Bronchial epithelial cell (primary cell): ENCODE results near the gene HNRNPM. TPM values are rescaled to one million over a fixed set of nuclear protein-coding genes. Genes with fewer than 3 reads are reported as not detected.

Source experiments
- DNase-seq: peaks from one replicate; pipeline ENCODE4 v3.0.0-alpha.2; 2010; ENCODE audit warnings: low read depth
- FAIRE-seq: peaks from 2 replicates; lab custom pipeline; 2011; peaks lifted over from hg19 to GRCh38; lab: Jason Lieb, UNC
- H3K27me3 ChIP-seq: 2 replicates; pipeline ENCODE4 v1.5.1; 2011; ENCODE audit warnings: low read length; ENCODE audit not compliant: control insufficient read depth, insufficient read depth
- H3K36me3 ChIP-seq: 2 replicates; pipeline ENCODE4 v1.5.1; 2011; ENCODE audit warnings: low read length; ENCODE audit not compliant: control insufficient read depth, insufficient read depth
- H3K4me3 ChIP-seq: 2 replicates; pipeline ENCODE4 v1.5.1; 2011; ENCODE audit warnings: mild to moderate bottlenecking, low read depth, low read length, control low read depth
- total RNA-seq: library from RNA; depleted of rRNA; stranded (reverse); fragments of >200 nt; gene quantifications from 2 replicates; pipeline ENCODE4 v1.2.1, GENCODE V29; 2014
- TF ChIP-seq, protein P1 (sequence below): IDR thresholded peaks from 2 replicates; pipeline ENCODE4 v1.5.1; 2011; ENCODE audit warnings: mild to moderate bottlenecking, moderate library complexity, low read length, control low read depth, inconsistent platforms; ENCODE audit not compliant: insufficient read depth, severe bottlenecking

The HNRNPM gene
- total RNA-seq, 1 donor from 2014 or later: 53.4 TPM

GRCh38 chr19:8455018-8455417 lies 10.2 kb downstream of the HNRNPM start:
- TF ChIP-seq, protein P1, sequence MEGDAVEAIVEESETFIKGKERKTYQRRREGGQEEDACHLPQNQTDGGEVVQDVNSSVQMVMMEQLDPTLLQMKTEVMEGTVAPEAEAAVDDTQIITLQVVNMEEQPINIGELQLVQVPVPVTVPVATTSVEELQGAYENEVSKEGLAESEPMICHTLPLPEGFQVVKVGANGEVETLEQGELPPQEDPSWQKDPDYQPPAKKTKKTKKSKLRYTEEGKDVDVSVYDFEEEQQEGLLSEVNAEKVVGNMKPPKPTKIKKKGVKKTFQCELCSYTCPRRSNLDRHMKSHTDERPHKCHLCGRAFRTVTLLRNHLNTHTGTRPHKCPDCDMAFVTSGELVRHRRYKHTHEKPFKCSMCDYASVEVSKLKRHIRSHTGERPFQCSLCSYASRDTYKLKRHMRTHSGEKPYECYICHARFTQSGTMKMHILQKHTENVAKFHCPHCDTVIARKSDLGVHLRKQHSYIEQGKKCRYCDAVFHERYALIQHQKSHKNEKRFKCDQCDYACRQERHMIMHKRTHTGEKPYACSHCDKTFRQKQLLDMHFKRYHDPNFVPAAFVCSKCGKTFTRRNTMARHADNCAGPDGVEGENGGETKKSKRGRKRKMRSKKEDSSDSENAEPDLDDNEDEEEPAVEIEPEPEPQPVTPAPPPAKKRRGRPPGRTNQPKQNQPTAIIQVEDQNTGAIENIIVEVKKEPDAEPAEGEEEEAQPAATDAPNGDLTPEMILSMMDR: no peak
- no peaks in the 10 kb centered on the region for H3K27me3 ChIP-seq
- H3K36me3 ChIP-seq: peaks cover 15% of the 10 kb centered on the region
- H3K4me3 ChIP-seq: no peak overlapping the region
- DNase-seq (no peak), FAIRE-seq (no peak)

GRCh38 chr19:8456064-8456463 lies 11.3 kb downstream of the HNRNPM start:
- Histone ChIP-seq H3K36me3 (peaks cover 15% of the 10 kb centered on the region), H3K4me3 (no peak overlapping the region), H3K27me3 (no peaks in the 10 kb centered on the region)
- TF ChIP-seq, protein P1: peak; percentile 38
- DNase-seq: no peak
- no peak for FAIRE-seq

DNA sequence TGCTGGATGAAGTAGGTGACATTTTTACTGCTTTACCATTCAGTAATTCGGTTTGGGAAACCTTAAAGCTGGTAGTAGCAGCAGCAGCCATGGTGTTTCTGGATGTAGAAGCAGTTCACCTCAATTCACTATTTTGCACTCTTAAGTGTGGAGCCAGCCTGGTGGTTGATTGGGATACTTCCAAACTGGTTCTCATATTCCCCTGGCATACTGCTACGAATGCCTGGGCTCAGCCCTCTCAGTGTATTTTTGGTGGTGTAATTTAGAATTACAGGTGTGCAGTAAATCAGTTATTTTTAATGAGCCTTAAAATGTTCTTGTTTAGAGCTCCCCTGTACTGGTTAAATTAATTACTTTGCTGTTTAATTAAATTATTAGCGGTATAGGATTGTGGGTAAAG lies 12.4 kb downstream of the HNRNPM start:
- Histone ChIP-seq H3K36me3 (peaks cover 13% of the 10 kb centered on the region), H3K27me3 (no peaks in the 10 kb centered on the region), H3K4me3 (no peak overlapping the region)
- DNase-seq (no peak), FAIRE-seq (no peak)
- TF ChIP-seq, protein P1: no peak

GRCh38 chr19:8457827-8458226 lies 13.1 kb downstream of the HNRNPM start:
- Histone ChIP-seq H3K27me3 (no peaks in the 10 kb centered on the region), H3K4me3 (no peak overlapping the region), H3K36me3 (peaks cover 10% of the 10 kb centered on the region)
- no peak for FAIRE-seq
- DNase-seq: no peak
- TF ChIP-seq, protein P1: no peak

- Histone ChIP-seq H3K4me3 (no peak overlapping the region), H3K36me3 (peaks cover 10% of the 10 kb centered on the region), H3K27me3 (no peaks in the 10 kb centered on the region)
- DNase-seq: no peak
- TF ChIP-seq, protein P1: no peak
- FAIRE-seq: no peak
These were observed 13.6 kb downstream of the HNRNPM start for GRCh38 chr19:8458380-8458779.

- FAIRE-seq: no peak
These were observed 14.3 kb downstream of the HNRNPM start for GRCh38 chr19:8459095-8459494.

More at GRCh38 chr19:8459095-8459494, 14.3 kb downstream of the HNRNPM start:
- Histone ChIP-seq H3K4me3 (no peak overlapping the region), H3K27me3 (no peaks in the 10 kb centered on the region), H3K36me3 (peaks cover 13% of the 10 kb centered on the region)
- TF ChIP-seq, protein P1: no peak
- DNase-seq: no peak
